Measurements from ENCODE around the gene AMHR2.

DNA sequence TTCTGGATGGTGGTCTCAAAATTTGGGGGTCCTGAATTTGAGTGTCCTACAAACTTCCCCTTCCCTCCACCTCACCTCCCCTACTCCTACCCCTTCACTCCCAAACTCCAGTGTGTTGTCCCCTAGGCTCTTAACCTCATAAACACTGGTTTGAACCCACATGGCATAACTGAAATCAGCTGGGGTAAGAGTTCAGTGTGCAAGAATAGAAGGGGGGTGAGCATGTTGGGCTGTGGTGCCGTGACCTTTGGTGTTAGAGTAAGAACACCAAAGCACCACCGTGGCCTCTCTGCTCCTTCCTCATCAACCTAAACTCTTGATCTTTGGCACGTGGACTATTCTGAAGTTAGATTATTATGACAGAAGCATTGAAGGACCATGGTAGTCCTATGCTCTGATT, 39.3 kb downstream of the AMHR2 start:
- TF ChIP-seq CTCF (conservative IDR thresholded peaks at IDR 0.05; ENCODE audit: low read depth, low read length) (no peak), EZH2 (IDR thresholded peaks at IDR 0.05; ENCODE audit: low read length, unreplicated experiment) (no peak)

Data from PC-3 (cell line).